HL-60 (cell line): Measurements from ENCODE around the gene CHST11.

Source experiments
- CTCF ChIP-seq: IDR thresholded peaks from one replicate; pipeline ENCODE4 v1.5.1; 2011; ENCODE audit warnings: low read length, control low read depth, inconsistent platforms; ENCODE audit not compliant: insufficient read depth
- GABPA ChIP-seq: IDR thresholded peaks from 2 replicates; pipeline ENCODE4 v1.6.1; 2012; ENCODE audit warnings: low read depth
- POLR2AphosphoS5 ChIP-seq: IDR thresholded peaks from 2 replicates; pipeline ENCODE4 v1.6.1; 2012; ENCODE audit warnings: low read depth
- REST ChIP-seq: IDR thresholded peaks from 2 replicates; pipeline ENCODE4 v1.6.1; 2012; ENCODE audit warnings: low read depth; ENCODE audit not compliant: insufficient replicate concordance
- SPI1 ChIP-seq: IDR thresholded peaks from 2 replicates; pipeline ENCODE4 v1.6.1; 2012; ENCODE audit warnings: low read depth, mild to moderate bottlenecking, borderline replicate concordance

- TF ChIP-seq POLR2AphosphoS5 (no peak), CTCF (no peak), REST (no peak), SPI1 (no peak), GABPA (no peak)
Measured at GRCh38 chr12:104421343-104421742, 35.4 kb upstream of the CHST11 start.
